HEK293 (cell line): Measurements from ENCODE around the gene PITRM1.
A peak's percentile ranks its signal among the peaks of the same experiment; 100 is the strongest.

Source experiments
- CTCF ChIA-PET: fragments of 350-600 bp; formaldehyde crosslinking; extraction: SDS; loops from one replicate; lab custom pipeline; 2021; ENCODE audit warnings: antibody characterized with exemption; lab: Yijun Ruan, JAX
- POLR2A ChIA-PET: fragments of 300-600 bp; formaldehyde crosslinking; extraction: SDS; loops from one replicate; lab custom pipeline; 2020; ENCODE audit warnings: antibody characterized with exemption, inconsistent platforms; lab: Yijun Ruan, JAX
- H3K27ac ChIP-seq: fragments of 200-500 bp; sonication (Bioruptor generic); 2 replicates; pipeline ENCODE4 v1.5.1; 2014; ENCODE audit warnings: low read depth, low read length, control low read depth, inconsistent platforms; ENCODE audit errors: extremely low read depth
- H3K36me3 ChIP-seq, 2 experiments: fragments of 200-500 bp in 1 of 2; sonication (Bioruptor generic) in 1 of 2; 1 replicate in 1 of 2; 2 replicates in 1 of 2; pipeline ENCODE4 v1.5.1; 2014 to 2017; ENCODE audit warnings: inconsistent platforms in 2 of 2, low read length in 2 of 2; ENCODE audit not compliant: control insufficient read depth in 2 of 2, insufficient read depth in 1 of 2
- H3K4me1 ChIP-seq: fragments of 200-500 bp; sonication (Bioruptor generic); 2 replicates; pipeline ENCODE4 v1.5.1; 2014; ENCODE audit warnings: mild to moderate bottlenecking, low read length, inconsistent platforms; ENCODE audit not compliant: control insufficient read depth, insufficient read depth
- H3K4me3 ChIP-seq: 2 replicates; pipeline ENCODE4 v1.5.1; 2011; ENCODE audit warnings: low read depth, mild to moderate bottlenecking, control low read depth, low read length, moderate library complexity
- H3K9me3 ChIP-seq: fragments of 200-500 bp; sonication (Bioruptor generic); 2 replicates; pipeline ENCODE4 v1.5.1; 2014; ENCODE audit warnings: low read depth, low read length, inconsistent platforms; ENCODE audit not compliant: control insufficient read depth, insufficient read depth
- EGR2 ChIP-seq: fragments of 450-650 bp; formaldehyde crosslinking; IDR thresholded peaks from 2 replicates; pipeline ENCODE4 v1.5.1; 2016; ENCODE audit warnings: low read depth, missing biosample characterization, missing genetic modification characterization
- GLIS1 ChIP-seq: fragments of 450-650 bp; formaldehyde crosslinking; IDR thresholded peaks from 2 replicates; pipeline ENCODE4 v1.5.1; 2016; ENCODE audit warnings: missing biosample characterization, missing genetic modification characterization
- GLIS2 ChIP-seq: fragments of 450-650 bp; formaldehyde crosslinking; IDR thresholded peaks from 2 replicates; pipeline ENCODE4 v1.5.1; 2016; ENCODE audit warnings: missing biosample characterization, missing genetic modification characterization
- KLF10 ChIP-seq: fragments of 450-650 bp; IDR thresholded peaks from 2 replicates; pipeline ENCODE4 v1.5.1; 2018; ENCODE audit warnings: missing biosample characterization, mild to moderate bottlenecking, missing genetic modification characterization
- KLF16 ChIP-seq: fragments of 450-650 bp; formaldehyde crosslinking; IDR thresholded peaks from 2 replicates; pipeline ENCODE4 v1.5.1; 2017; ENCODE audit warnings: missing biosample characterization, missing genetic modification characterization
- KLF9 ChIP-seq: fragments of 450-650 bp; formaldehyde crosslinking; IDR thresholded peaks from 2 replicates; pipeline ENCODE4 v1.5.1; 2016; ENCODE audit warnings: missing biosample characterization, missing genetic modification characterization, low read depth
- OSR2 ChIP-seq: fragments of 450-650 bp; formaldehyde crosslinking; IDR thresholded peaks from 2 replicates; pipeline ENCODE4 v1.5.1; 2016; ENCODE audit warnings: missing biosample characterization, missing genetic modification characterization
- PRDM6 ChIP-seq: fragments of 450-650 bp; formaldehyde crosslinking; IDR thresholded peaks from 2 replicates; pipeline ENCODE4 v1.5.1; 2017; ENCODE audit warnings: missing biosample characterization, missing genetic modification characterization
- SP2 ChIP-seq: fragments of 450-650 bp; formaldehyde crosslinking; IDR thresholded peaks from 2 replicates; pipeline ENCODE4 v1.5.1; 2016; ENCODE audit warnings: missing biosample characterization, missing genetic modification characterization
- SP7 ChIP-seq: fragments of 450-650 bp; formaldehyde crosslinking; IDR thresholded peaks from 2 replicates; pipeline ENCODE4 v1.5.1; 2016; ENCODE audit warnings: missing biosample characterization, missing genetic modification characterization
- WT1 ChIP-seq: fragments of 450-650 bp; formaldehyde crosslinking; IDR thresholded peaks from 2 replicates; pipeline ENCODE4 v1.5.1; 2016; ENCODE audit warnings: missing biosample characterization, missing genetic modification characterization
- ZBTB8A ChIP-seq: fragments of 450-650 bp; formaldehyde crosslinking; IDR thresholded peaks from 2 replicates; pipeline ENCODE4 v1.5.1; 2016; ENCODE audit warnings: missing biosample characterization, missing genetic modification characterization
- ZEB2 ChIP-seq: fragments of 450-650 bp; formaldehyde crosslinking; IDR thresholded peaks from 2 replicates; pipeline ENCODE4 v1.5.1; 2016; ENCODE audit warnings: missing biosample characterization, missing genetic modification characterization
- ZFHX2 ChIP-seq: fragments of 450-650 bp; formaldehyde crosslinking; conservative IDR thresholded peaks from 2 replicates; pipeline ENCODE4 v1.5.1; 2016; ENCODE audit warnings: missing biosample characterization, missing genetic modification characterization
- ZIC2 ChIP-seq: fragments of 450-650 bp; formaldehyde crosslinking; IDR thresholded peaks from 2 replicates; pipeline ENCODE4 v1.5.1; 2016; ENCODE audit warnings: missing biosample characterization, missing genetic modification characterization
- ZNF133 ChIP-seq: fragments of 450-650 bp; formaldehyde crosslinking; IDR thresholded peaks from 2 replicates; pipeline ENCODE4 v1.5.1; 2016; ENCODE audit warnings: missing biosample characterization, missing genetic modification characterization
- ZNF2 ChIP-seq: fragments of 450-650 bp; formaldehyde crosslinking; IDR thresholded peaks from 2 replicates; pipeline ENCODE4 v1.5.1; 2016; ENCODE audit warnings: missing biosample characterization, missing genetic modification characterization
- ZNF202 ChIP-seq: fragments of 450-650 bp; formaldehyde crosslinking; IDR thresholded peaks from 2 replicates; pipeline ENCODE4 v1.5.1; 2016; ENCODE audit warnings: missing biosample characterization, missing genetic modification characterization, borderline replicate concordance
- ZNF341 ChIP-seq: fragments of 450-650 bp; formaldehyde crosslinking; IDR thresholded peaks from 2 replicates; pipeline ENCODE4; 2016; ENCODE audit warnings: low read depth, missing biosample characterization, missing genetic modification characterization
- ZNF404 ChIP-seq: fragments of 450-650 bp; formaldehyde crosslinking; IDR thresholded peaks from 2 replicates; pipeline ENCODE4 v1.5.1; 2017; ENCODE audit warnings: missing biosample characterization, missing genetic modification characterization
- ZNF423 ChIP-seq: fragments of 450-650 bp; formaldehyde crosslinking; IDR thresholded peaks from 2 replicates; pipeline ENCODE4 v1.5.1; 2016; ENCODE audit warnings: missing biosample characterization, missing genetic modification characterization
- ZNF514 ChIP-seq: fragments of 450-650 bp; formaldehyde crosslinking; IDR thresholded peaks from 2 replicates; pipeline ENCODE4 v1.5.1; 2016; ENCODE audit warnings: missing biosample characterization, missing genetic modification characterization
- ZNF561 ChIP-seq: fragments of 450-650 bp; IDR thresholded peaks from 2 replicates; pipeline ENCODE4 v1.5.1; 2018; ENCODE audit warnings: missing biosample characterization, missing genetic modification characterization, borderline replicate concordance
- ZNF600 ChIP-seq: fragments of 450-650 bp; formaldehyde crosslinking; IDR thresholded peaks from 2 replicates; pipeline ENCODE4 v1.5.1; 2016; ENCODE audit warnings: missing biosample characterization, missing genetic modification characterization
- ZNF629 ChIP-seq: fragments of 450-650 bp; formaldehyde crosslinking; IDR thresholded peaks from 2 replicates; pipeline ENCODE4 v1.5.1; 2017; ENCODE audit warnings: missing biosample characterization, missing genetic modification characterization
- TF ChIP-seq, protein P1 (sequence below): fragments of 450-650 bp; formaldehyde crosslinking; IDR thresholded peaks from 2 replicates; pipeline ENCODE4 v1.5.1; 2016; ENCODE audit warnings: missing biosample characterization, missing genetic modification characterization
- TF ChIP-seq, protein P2 (sequence below): fragments of 450-650 bp; formaldehyde crosslinking; IDR thresholded peaks from 2 replicates; pipeline ENCODE4 v1.5.1; 2016; ENCODE audit warnings: missing biosample characterization, missing genetic modification characterization
- TF ChIP-seq, protein P3 (sequence below): fragments of 450-650 bp; formaldehyde crosslinking; optimal IDR thresholded peaks from 2 replicates; pipeline ENCODE3; 2016; ENCODE audit warnings: missing biosample characterization, mild to moderate bottlenecking, missing genetic modification characterization
- TF ChIP-seq, protein P4 (sequence below): fragments of 450-650 bp; formaldehyde crosslinking; IDR thresholded peaks from 2 replicates; pipeline ENCODE4 v1.5.1; 2017; ENCODE audit warnings: missing biosample characterization, missing genetic modification characterization
- TF ChIP-seq, protein P5 (sequence below): fragments of 450-650 bp; formaldehyde crosslinking; IDR thresholded peaks from 2 replicates; pipeline ENCODE4 v1.5.1; 2016; ENCODE audit warnings: missing biosample characterization, missing genetic modification characterization

PITRM1 gene

GRCh38 chr10:3126741-3127346, 45.7 kb downstream of the PITRM1 start:
- Histone ChIP-seq H3K9me3 (no peaks in the 10 kb centered on the region), H3K4me3 (no peak overlapping the region), H3K36me3 (peaks cover 11 to 72% of the 10 kb centered on the region in 2 experiments; a peak in 2 of 3 replicates), H3K27ac (peak overlapping the region; percentile 61), H3K4me1 (peaks cover 12% of the 10 kb centered on the region; the same call in 1 of the 2 replicates)
- ChIA-PET POLR2A (interaction anchor here (0.6 kb wide), 1 partner anchor 26 kb away, joined by 5 read pairs; no protein-coding TSS in a partner anchor), CTCF (no interaction called here)
- TF ChIP-seq ZNF133 (tag by site-specific recombination) (no peak), GLIS1 (peak; percentile 97), ZNF341 (peak; percentile 89), KLF10 (peak; percentile 73; the same call in 1 of the 2 replicates), ZNF600 (tag by site-specific recombination) (peak; percentile 94), SP7 (peak; percentile 85), KLF9 (tag by site-specific recombination) (peak; percentile 52; the same call in 1 of the 2 replicates), ZNF2 (0 out of 2 replicates have a peak, but pooled peaks have one; percentile 34), ZIC2 (tag by site-specific recombination) (peak; percentile 96), ZNF423 (tag by site-specific recombination) (peak; percentile 90), ZNF202 (tag by site-specific recombination) (no peak), ZEB2 (peak; percentile 31; the same call in 1 of the 2 replicates), KLF16 (tag by site-specific recombination) (no peak), EGR2 (0 out of 2 replicates have a peak, but pooled peaks have one; percentile 18), SP2 (peak; percentile 58), ZNF629 (peak; percentile 57; the same call in 1 of the 2 replicates), ZNF514 (tag by site-specific recombination) (no peak), ZBTB8A (0 out of 2 replicates have a peak, but pooled peaks have one; percentile 41), ZNF561 (peak; percentile 28; the same call in 1 of the 2 replicates), ZNF404 (no peak), ZFHX2 (tag by site-specific recombination) (peak; percentile 51), WT1 (tag by site-specific recombination) (peak; percentile 52; the same call in 1 of the 2 replicates), GLIS2 (tag by site-specific recombination) (peak; percentile 87), PRDM6 (tag by site-specific recombination) (0 out of 2 replicates have a peak, but pooled peaks have one; percentile 16), OSR2 (tag by site-specific recombination) (peak; percentile 70)
- TF ChIP-seq, protein P1, sequence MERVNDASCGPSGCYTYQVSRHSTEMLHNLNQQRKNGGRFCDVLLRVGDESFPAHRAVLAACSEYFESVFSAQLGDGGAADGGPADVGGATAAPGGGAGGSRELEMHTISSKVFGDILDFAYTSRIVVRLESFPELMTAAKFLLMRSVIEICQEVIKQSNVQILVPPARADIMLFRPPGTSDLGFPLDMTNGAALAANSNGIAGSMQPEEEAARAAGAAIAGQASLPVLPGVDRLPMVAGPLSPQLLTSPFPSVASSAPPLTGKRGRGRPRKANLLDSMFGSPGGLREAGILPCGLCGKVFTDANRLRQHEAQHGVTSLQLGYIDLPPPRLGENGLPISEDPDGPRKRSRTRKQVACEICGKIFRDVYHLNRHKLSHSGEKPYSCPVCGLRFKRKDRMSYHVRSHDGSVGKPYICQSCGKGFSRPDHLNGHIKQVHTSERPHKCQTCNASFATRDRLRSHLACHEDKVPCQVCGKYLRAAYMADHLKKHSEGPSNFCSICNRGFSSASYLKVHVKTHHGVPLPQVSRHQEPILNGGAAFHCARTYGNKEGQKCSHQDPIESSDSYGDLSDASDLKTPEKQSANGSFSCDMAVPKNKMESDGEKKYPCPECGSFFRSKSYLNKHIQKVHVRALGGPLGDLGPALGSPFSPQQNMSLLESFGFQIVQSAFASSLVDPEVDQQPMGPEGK: peak; percentile 66; the same call in 1 of the 2 replicates
- TF ChIP-seq, protein P2, sequence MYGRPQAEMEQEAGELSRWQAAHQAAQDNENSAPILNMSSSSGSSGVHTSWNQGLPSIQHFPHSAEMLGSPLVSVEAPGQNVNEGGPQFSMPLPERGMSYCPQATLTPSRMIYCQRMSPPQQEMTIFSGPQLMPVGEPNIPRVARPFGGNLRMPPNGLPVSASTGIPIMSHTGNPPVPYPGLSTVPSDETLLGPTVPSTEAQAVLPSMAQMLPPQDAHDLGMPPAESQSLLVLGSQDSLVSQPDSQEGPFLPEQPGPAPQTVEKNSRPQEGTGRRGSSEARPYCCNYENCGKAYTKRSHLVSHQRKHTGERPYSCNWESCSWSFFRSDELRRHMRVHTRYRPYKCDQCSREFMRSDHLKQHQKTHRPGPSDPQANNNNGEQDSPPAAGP (tag by site-specific recombination): peak; percentile 57; the same call in 1 of the 2 replicates
- TF ChIP-seq, protein P3, sequence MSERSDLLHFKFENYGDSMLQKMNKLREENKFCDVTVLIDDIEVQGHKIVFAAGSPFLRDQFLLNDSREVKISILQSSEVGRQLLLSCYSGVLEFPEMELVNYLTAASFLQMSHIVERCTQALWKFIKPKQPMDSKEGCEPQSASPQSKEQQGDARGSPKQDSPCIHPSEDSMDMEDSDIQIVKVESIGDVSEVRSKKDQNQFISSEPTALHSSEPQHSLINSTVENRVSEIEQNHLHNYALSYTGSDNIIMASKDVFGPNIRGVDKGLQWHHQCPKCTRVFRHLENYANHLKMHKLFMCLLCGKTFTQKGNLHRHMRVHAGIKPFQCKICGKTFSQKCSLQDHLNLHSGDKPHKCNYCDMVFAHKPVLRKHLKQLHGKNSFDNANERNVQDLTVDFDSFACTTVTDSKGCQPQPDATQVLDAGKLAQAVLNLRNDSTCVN (tag by site-specific recombination): peak; percentile 25
- TF ChIP-seq, protein P4, sequence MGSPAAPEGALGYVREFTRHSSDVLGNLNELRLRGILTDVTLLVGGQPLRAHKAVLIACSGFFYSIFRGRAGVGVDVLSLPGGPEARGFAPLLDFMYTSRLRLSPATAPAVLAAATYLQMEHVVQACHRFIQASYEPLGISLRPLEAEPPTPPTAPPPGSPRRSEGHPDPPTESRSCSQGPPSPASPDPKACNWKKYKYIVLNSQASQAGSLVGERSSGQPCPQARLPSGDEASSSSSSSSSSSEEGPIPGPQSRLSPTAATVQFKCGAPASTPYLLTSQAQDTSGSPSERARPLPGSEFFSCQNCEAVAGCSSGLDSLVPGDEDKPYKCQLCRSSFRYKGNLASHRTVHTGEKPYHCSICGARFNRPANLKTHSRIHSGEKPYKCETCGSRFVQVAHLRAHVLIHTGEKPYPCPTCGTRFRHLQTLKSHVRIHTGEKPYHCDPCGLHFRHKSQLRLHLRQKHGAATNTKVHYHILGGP (tag by site-specific recombination): no peak
- TF ChIP-seq, protein P5, sequence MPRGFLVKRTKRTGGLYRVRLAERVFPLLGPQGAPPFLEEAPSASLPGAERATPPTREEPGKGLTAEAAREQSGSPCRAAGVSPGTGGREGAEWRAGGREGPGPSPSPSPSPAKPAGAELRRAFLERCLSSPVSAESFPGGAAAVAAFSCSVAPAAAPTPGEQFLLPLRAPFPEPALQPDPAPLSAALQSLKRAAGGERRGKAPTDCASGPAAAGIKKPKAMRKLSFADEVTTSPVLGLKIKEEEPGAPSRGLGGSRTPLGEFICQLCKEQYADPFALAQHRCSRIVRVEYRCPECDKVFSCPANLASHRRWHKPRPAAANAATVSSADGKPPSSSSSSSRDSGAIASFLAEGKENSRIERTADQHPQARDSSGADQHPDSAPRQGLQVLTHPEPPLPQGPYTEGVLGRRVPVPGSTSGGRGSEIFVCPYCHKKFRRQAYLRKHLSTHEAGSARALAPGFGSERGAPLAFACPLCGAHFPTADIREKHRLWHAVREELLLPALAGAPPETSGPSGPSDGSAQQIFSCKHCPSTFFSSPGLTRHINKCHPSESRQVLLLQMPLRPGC (tag by site-specific recombination): peak; percentile 18; the same call in 1 of the 2 replicates
